CD4-positive, alpha-beta T cell (primary cell): ENCODE results near the gene L3HYPDH. TPM values are rescaled to one million over a fixed set of nuclear protein-coding genes. Genes with fewer than 3 reads are reported as not detected.

Experiments
- ATAC-seq: fragments of 200-7000 bp; cut with Tn5 transposase; one replicate; pipeline ENCODE4 v1.10.0; 2022; ENCODE audit warnings: mild to moderate bottlenecking; ENCODE audit not compliant: poor library complexity
- CTCF ChIA-PET: fragments of 350-600 bp; sonication (Branson Sonifier 250); formaldehyde crosslinking; loops from one replicate; lab custom pipeline; 2021; ENCODE audit warnings: antibody characterized with exemption, inconsistent platforms; lab: Charles Lee
- POLR2A ChIA-PET: fragments of 350-600 bp; sonication (Branson Sonifier 250); formaldehyde crosslinking; loops from one replicate; lab custom pipeline; 2021; ENCODE audit warnings: antibody characterized with exemption, inconsistent platforms; lab: Charles Lee
- DNase-seq, 14 experiments: peaks; one replicate each; pipeline ENCODE4 v3.0.0-alpha.2; 2013 to 2020; ENCODE audit warnings: mixed read lengths in 2 of 14
- H3K27ac ChIP-seq, 2 donors: one replicate each; pipeline versions ENCODE4 v1.5.1 to v1.7.0; 2013; ENCODE audit warnings: low read length in 2 of 2, low read depth in 1 of 2, mild to moderate bottlenecking in 1 of 2
- H3K27me3 ChIP-seq, 2 experiments: 1 replicate in 1 of 2; 2 replicates in 1 of 2; pipeline versions ENCODE4 v1.6.1 to v1.7.0; 2013; ENCODE audit warnings: low read length in 2 of 2, control low read depth in 1 of 2, mild to moderate bottlenecking in 1 of 2, moderate library complexity in 1 of 2; ENCODE audit not compliant: insufficient read depth in 2 of 2, control insufficient read depth in 1 of 2
- H3K36me3 ChIP-seq: one replicate; pipeline ENCODE4 v1.6.1; 2013; ENCODE audit warnings: low read length, control low read depth; ENCODE audit not compliant: insufficient read depth
- H3K4me1 ChIP-seq: one replicate; pipeline ENCODE4 v1.6.1; 2013; ENCODE audit warnings: low read length, control low read depth; ENCODE audit not compliant: insufficient read depth
- H3K4me3 ChIP-seq: one replicate; pipeline ENCODE4 v1.5.1; 2013; ENCODE audit warnings: mild to moderate bottlenecking, low read length, moderate library complexity
- H3K9me3 ChIP-seq, 2 experiments: 1 replicate in 1 of 2; 2 replicates in 1 of 2; pipeline versions ENCODE4 v1.6.1 to v1.7.0; 2013; ENCODE audit warnings: low read length in 2 of 2, mild to moderate bottlenecking in 2 of 2, control low read depth in 1 of 2, moderate library complexity in 1 of 2; ENCODE audit not compliant: control insufficient read depth in 1 of 2, insufficient read depth in 1 of 2
- H3K27ac Mint-ChIP-seq: one replicate; pipeline ENCODE4 v1.8.0; 2020; ENCODE audit warnings: mixed read lengths
- H3K27me3 Mint-ChIP-seq: one replicate; pipeline ENCODE4 v1.8.0; 2021; ENCODE audit warnings: mixed read lengths
- H3K36me3 Mint-ChIP-seq: one replicate; pipeline ENCODE4 v1.8.0; 2021; ENCODE audit warnings: low read depth, mixed read lengths
- H3K4me1 Mint-ChIP-seq: one replicate; pipeline ENCODE4 v1.8.0; 2021; ENCODE audit warnings: low read depth, mixed read lengths
- H3K4me3 Mint-ChIP-seq: one replicate; pipeline ENCODE4 v1.8.0; 2020; ENCODE audit warnings: mild to moderate bottlenecking, mixed read lengths
- H3K9me3 Mint-ChIP-seq: one replicate; pipeline ENCODE4 v1.8.0; 2020; ENCODE audit warnings: mixed read lengths
- CTCF ChIP-seq: fragments of 200-600 bp; IDR thresholded peaks from one replicate; pipeline ENCODE4 v1.8.0; 2022; ENCODE audit warnings: antibody characterized with exemption, mild to moderate bottlenecking
- intact Hi-C, 2 experiments: fragments of 100-400 bp; cut with DNase I in 1 of 2; cut with micrococcal nuclease in 1 of 2; formaldehyde crosslinking; loops; one replicate each; pipeline versions ENCODE4 v1.15.1 to v1.9.0; 2023 to 2025; cut with DNase I, micrococcal nuclease
- total RNA-seq, 174 experiments: library from RNA in 2 of 174; stranded (reverse) in 2 of 174; gene quantifications; one replicate each; pipeline ENCODE4 v1.2.3 and lab custom pipeline; 2021 to 2026

The L3HYPDH gene
- total RNA-seq, 2 experiments from 2014 or later = 10.6 to 11.1 TPM

GRCh38 chr14:59500732-59501131 lies 16.5 kb upstream of the L3HYPDH start:
- no peaks in the 10 kb centered on the region for H3K9me3 ChIP-seq
- H3K27me3 ChIP-seq = no peaks in the 10 kb centered on the region
- H3K4me1 ChIP-seq = no peaks in the 10 kb centered on the region
- no peaks in the 10 kb centered on the region for H3K9me3 Mint-ChIP-seq
- ATAC-seq = no peak
- intact Hi-C loops = no loop called here
- no peak for DNase-seq
- peaks cover 20% of the 10 kb centered on the region for H3K36me3 ChIP-seq
- no peak for TF ChIP-seq CTCF
- no peak overlapping the region for H3K4me3 Mint-ChIP-seq
- H3K27ac Mint-ChIP-seq = no peak overlapping the region
- ChIA-PET POLR2A (no interaction called here), CTCF (interaction anchor here (1.3 kb wide), 1 partner anchor 11 kb away, joined by 3 read pairs; no protein-coding TSS in a partner anchor)
- peaks cover 27% of the 10 kb centered on the region for H3K4me1 Mint-ChIP-seq
- H3K36me3 Mint-ChIP-seq = peaks cover 62% of the 10 kb centered on the region
- H3K27ac ChIP-seq = no peak overlapping the region
- no peaks in the 10 kb centered on the region for H3K27me3 Mint-ChIP-seq
- no peak overlapping the region for H3K4me3 ChIP-seq

GRCh38 chr14:59492384-59492783 lies 8.2 kb upstream of the L3HYPDH start:
- Mint-ChIP-seq H3K27me3 (no peaks in the 10 kb centered on the region), H3K27ac (no peak overlapping the region), H3K36me3 (peaks cover 94% of the 10 kb centered on the region), H3K9me3 (no peaks in the 10 kb centered on the region), H3K4me3 (no peak overlapping the region), H3K4me1 (peaks cover 61% of the 10 kb centered on the region)
- POLR2A ChIA-PET = no interaction called here
- Histone ChIP-seq H3K4me3 (no peak overlapping the region), H3K36me3 (peaks cover 67% of the 10 kb centered on the region), H3K27ac (no peak overlapping the region), H3K9me3 (no peaks in the 10 kb centered on the region), H3K27me3 (no peaks in the 10 kb centered on the region), H3K4me1 (no peaks in the 10 kb centered on the region)
- DNase-seq (no peak), ATAC-seq (no peak)
- intact Hi-C loops = loop anchor here in 1 of 2 experiments (5.0 kb wide), 1 partner anchor 35 kb away; no protein-coding TSS in a partner anchor
- TF ChIP-seq CTCF = no peak
- CTCF ChIA-PET = no interaction called here

GRCh38 chr14:59490756-59491155 lies 6.5 kb upstream of the L3HYPDH start:
- TF ChIP-seq CTCF = no peak
- CTCF ChIA-PET = interaction anchor here (0.6 kb wide), 1 partner anchor 363 kb away, joined by 3 read pairs; no protein-coding TSS in a partner anchor
- POLR2A ChIA-PET = no interaction called here
- H3K27me3 Mint-ChIP-seq = no peaks in the 10 kb centered on the region
- H3K27ac Mint-ChIP-seq = no peak overlapping the region
- no peak overlapping the region for H3K4me3 Mint-ChIP-seq
- intact Hi-C loops = loop anchor here in 1 of 2 experiments (5.0 kb wide), 1 partner anchor 33 kb away; no protein-coding TSS in a partner anchor
- no peak overlapping the region for H3K4me3 ChIP-seq
- DNase-seq (no peak), ATAC-seq (no peak)
- peaks cover 83% of the 10 kb centered on the region for H3K36me3 Mint-ChIP-seq
- H3K27me3 ChIP-seq = no peaks in the 10 kb centered on the region
- H3K9me3 Mint-ChIP-seq = no peaks in the 10 kb centered on the region
- no peaks in the 10 kb centered on the region for H3K9me3 ChIP-seq
- peaks cover 65% of the 10 kb centered on the region for H3K36me3 ChIP-seq
- peaks cover 66% of the 10 kb centered on the region for H3K4me1 Mint-ChIP-seq
- no peak overlapping the region for H3K27ac ChIP-seq
- H3K4me1 ChIP-seq = peaks cover 7% of the 10 kb centered on the region
